Stimulated activated CD8-positive, alpha-beta memory T cell treated with anti-CD3 and anti-CD28 coated beads, Interleukin-15, amount 100 ng/mL, for 24 hours (primary cell): ENCODE measurements around the gene NEDD4.
"Not testable (repeated sequence)": the region's sequence is repeated elsewhere in the genome, so short reads cannot be mapped to it uniquely, and the experiment has no call there.

Source experiments
- DNase-seq: peaks from one replicate; pipeline ENCODE4 v3.0.0-alpha.2; 2020; ENCODE audit warnings: low read depth

Gene NEDD4

DNA sequence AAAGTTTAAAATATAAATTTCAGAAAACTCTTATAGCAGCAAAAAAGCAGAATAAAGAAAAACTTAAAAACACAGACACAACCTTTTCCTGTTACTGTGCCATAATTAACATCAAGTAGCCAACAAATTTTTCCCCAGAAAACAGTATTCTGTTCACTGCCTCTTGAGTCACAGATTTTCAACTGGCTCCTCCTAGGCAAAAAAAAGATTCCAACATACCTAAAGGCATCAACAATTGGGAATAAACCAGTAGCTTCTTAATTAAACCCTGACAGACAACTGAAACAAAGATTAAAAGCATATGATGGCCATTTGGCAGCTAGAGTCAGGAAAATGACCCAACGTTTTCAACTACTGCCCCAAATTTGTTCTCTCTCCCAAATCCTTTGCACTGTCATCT lies 10.9 kb upstream of the NEDD4 start:
- DNase-seq, result not testable (repeated sequence)

DNA sequence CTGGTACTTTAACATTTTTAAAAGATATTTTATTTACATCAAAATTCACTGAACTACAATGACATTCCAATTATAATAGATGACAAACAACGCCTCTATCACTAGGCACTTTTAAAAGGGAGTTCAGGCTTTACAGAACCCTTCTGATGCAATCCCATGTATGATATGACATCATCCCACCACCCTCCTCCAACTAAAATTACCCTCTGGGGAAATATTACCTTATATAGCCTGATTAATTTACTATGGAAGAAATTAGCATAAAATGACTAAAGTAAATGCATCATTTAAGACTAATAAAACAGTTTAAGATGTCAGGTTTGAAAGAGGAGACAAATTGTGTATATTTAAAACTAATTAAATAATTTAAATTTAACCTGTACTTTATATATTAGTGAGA lies 10.4 kb upstream of the NEDD4 start:
- DNase-seq, result not testable (repeated sequence)

DNA sequence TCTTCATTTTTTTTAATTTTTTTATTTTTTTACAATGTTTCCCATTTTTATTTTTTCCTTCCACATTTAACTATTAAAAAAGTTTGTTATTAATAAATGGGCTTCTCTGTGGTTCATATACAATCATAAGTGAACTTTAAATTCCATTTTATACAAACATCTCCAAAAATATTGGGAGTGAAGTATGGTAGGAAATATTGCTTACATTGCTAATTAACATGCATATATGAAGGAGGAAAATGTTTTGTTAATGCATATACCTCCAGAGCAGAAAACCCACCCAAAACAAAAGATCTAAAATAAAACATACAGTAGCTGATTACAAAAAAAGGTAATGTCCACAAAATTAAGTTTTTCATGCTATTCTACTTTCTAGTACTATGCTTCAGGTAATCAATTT lies 9.9 kb upstream of the NEDD4 start:
- not testable (repeated sequence) for DNase-seq

DNA sequence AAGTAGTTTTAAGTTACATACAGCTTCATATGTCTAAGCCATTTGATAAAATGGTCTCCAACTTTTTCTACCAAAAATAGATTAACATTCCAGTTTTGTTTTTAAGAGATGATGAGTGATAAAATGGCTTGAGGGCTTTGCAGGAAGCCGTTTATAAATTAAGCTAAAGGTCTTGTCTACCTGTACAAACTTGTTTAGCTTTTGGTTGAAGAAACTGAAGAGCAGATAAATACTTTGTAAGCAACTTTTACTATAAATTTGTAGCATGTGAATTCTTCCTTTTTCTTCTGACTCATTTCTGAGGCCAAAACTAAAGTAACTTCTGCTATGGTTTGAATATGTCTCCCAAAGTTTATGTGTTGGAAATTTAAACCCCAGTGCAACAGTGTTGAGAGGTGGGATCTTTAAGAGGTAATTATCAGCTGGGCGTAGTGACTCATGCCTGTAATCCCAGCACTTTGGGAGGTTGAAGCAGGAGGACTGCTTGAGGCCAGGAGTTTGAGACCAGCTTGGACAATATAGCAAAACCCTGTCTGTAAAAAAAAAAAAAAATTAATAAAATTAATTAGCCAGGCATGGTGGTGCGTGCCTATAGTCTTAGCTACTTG lies 8.2 kb upstream of the NEDD4 start:
- no peak for DNase-seq

DNA sequence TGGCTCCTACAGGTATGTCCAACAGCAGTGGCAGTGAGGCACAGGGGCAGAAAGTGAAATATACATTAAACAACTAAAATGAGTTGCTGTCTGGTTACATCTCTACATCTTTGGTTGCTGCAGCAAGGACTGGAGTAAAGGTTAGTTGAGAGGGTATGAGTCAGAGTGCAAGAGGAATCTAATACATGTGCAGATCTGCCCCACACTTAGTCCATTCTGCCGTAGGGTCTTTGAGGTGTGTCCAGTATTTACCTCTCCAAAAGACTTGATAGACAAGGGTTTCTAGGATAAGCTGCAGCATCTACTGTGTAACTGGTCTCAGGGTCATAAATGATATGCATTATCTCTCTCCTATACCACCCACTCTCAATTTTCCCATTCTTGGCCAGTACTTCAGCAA lies 6.2 kb upstream of the NEDD4 start:
- DNase-seq, result no peak

DNA sequence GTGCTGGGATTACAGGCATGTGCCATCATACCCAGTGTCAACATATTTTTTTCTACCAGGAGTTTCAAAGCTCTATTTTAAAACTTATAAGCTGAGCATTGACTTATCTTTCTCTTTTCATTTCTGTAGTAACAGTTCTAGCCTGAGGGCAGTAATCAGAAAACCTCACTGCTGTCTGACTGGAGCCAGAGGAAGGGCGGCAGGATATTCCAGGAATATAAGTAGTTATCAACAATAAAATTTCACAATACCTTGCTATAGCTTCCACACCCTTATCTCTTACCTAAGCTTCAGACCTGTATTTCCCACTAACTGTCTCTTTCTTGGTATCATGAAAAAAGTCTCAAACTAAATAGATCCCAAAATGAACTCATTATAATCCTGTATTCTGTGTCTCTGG lies 5.1 kb upstream of the NEDD4 start:
- DNase-seq, result no peak

DNA sequence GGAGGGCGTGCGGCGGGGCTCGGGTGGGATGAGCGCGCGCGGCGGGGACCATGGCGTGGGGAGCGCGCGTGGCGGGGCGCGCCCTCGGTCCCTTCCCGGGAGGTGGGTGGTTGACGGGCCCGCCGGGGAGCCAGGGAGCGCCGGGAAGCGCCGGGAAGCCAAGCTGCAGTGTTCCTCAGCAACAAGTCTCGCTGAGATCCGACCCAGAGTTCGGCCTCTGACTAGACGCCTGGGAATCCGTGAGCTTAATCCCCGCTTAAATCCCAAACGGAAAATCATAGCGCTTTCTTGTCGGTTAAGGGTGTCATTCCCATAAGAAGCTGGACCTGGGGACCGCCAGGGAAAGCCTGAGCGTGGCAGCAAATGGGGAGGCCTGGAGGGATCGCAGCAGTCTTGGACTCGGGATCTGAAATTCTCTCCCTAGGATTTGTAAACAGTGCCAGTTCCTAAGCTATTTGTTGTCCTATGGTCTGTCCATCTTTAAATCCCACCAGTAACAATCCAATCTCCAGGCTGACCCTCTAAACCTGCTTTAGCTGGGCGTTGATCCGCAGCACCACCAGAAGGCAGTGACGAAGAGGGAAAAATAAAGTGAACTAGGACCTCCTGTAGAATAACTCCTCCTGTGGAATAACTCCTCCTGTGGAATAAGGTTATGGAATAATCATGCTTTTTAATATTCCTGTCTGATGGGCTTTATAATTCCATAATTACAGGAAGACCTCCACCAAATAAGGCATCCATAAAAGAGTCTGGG lies 570 bp upstream of the NEDD4 start:
- DNase-seq, result no peak

DNA sequence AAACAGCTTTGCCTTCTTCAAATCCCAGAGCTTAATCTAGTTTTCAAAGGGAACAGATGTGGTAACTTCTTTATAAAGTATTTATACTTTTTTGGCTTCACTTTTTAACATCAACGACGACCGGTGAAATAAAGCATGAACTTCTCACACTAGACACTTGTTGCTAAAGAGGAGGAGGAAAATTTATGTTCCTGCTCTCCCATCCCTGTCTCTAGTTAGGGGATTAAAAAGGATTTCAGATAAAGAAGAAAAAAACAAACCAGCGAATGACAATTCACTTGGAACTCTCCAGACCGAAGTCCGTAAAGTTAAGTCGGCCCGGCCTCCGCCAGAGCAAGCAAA lies 672 bp downstream of the NEDD4 start:
- DNase-seq, result no peak

DNA sequence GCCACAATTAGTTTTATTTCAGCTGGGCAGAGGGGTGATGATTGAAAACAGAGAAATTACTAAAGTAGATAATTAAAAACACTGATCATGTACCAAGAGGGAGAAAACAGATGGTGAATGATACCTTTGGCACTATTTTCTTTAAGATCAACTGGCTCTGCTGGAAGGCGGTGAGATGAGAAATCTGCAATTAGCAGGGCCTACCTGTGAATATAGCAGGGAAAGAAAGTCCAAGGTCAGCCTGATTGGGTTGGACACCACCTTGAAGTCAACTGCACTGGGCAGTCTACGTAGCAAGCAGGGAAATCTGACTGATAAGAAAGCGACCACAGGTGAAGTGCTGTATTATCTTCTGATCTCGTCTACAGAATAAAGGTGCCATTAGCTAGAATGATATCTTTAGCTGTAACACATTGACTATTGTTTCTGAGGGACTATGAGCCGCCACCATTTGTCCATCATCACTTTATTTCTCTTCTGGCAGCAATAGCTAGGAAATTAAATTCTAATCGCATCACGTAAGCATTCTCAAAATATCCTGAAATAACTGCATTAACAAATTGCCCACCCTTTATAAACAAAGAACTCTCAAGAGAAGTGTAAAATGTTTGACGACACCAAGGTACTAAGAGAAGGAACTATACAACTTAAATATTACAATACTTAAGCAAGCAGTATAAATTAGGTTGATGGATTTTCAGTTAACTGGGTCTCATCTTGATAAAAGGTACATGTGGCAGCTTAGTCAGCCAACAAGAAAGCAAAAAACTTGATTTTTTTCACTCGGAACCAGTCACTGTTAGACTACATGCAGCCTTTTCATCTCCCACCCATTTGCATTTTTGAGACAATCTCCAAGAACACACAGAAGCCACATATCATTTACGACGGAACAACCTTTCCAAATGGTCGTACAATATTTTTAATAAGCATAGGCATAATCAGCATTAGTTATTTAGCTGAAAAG lies 1.3 kb downstream of the NEDD4 start:
- DNase-seq, result no peak

DNA sequence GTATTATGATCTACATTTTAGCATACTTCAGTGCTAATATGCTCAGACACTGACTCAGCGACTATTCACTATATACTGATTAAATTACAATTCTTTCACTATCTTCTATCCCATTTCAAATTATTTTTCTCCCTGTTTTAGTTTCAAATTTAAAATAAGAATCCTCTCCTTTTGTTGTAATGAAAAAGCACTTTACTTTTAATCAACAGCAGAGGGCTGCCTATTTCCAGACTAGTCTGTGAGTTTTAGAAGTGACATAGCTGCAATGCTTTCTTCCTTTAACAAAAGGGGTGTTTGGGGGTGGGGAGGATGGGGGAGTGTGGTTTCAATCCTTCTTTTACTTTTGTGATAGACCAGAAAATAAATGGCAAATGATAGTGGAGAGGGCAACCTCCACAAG lies 2.4 kb downstream of the NEDD4 start:
- DNase-seq, result no peak

DNA sequence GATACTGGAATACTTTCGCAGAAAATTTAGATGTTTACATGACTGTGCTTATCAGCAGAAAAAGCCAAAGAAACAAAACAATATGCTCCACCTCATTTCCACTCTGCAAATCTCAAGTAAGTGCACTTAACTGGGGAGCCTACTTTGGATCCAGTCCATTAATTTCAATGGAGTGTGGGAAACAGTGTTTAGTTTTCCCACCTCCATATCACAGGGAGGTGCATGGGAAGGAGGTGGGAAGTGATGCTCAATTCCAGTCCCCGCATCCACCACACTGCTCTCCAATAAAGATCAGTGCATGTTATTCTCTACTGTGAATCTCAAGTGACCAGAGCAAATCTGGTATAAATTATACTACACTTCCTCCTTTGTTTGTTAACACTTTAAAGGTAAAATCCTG lies 2.9 kb downstream of the NEDD4 start:
- DNase-seq, result no peak

DNA sequence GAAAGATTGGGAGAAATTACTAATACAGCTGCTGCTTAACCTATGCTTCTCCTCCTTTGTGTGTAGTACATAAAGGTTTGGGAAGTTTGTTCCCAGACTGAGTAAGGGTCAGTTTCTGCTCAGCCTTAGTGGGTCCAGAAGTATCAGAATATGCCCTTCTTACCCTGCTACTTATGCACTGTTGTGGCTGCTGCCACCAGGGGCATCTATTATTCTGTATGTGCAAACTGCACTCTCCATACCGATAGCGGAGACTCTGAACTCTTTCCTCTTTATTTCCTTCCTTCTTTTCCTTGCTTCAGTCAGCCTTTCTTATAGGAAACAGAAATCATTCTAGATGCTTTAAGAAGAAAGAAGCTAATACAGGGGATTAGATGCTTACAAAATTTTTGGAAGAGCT lies 4.0 kb downstream of the NEDD4 start:
- DNase-seq, result no peak

DNA sequence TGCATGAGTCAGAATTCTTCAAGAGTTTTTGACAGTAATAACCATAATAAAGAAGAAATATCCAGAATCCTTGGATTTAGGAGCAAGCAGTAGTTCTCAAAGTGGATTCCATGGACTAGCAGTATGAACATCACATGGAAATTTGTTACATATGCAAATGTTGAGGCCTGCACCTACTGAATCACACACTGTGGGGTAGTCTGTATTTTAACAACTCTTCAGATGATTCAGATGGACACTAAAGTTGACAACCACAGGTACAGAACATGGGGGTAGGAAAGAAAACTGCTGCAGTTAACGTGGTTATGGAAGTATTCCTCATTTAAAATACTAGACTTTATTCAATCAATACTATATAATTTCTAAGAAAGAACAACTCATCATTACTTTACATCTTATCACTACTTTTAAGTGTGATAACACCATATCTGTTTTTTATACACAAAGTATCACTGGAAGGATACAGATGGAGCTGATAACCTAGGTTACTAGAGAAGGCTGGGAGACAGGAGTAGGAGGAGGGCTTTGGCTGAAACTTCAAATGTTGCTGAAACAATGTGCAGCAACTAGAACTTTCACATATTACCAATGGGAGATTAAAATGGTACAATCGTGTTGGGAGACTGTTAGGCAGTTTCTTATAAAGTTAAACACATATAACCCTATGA lies 11.7 kb downstream of the NEDD4 start:
- DNase-seq, result no peak

DNA sequence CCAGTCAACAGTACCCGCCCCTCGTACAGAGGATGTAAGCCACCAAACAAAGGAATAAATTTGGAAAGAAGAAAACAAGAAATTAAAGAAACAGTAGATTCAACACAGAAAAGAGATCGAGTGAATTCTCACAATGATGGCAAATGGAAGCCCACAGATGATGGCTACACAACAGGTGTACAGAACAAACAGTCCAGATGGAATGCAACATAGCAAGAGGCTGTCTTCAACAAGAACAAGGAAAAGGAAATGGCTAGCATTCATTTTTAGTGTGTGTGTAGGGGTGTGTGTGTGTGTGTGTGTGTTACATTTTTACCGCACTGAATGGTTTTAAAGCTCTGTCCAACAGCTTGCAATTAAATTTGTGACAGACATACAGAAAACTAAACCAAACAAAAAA lies 12.9 kb downstream of the NEDD4 start:
- no peak for DNase-seq

DNA sequence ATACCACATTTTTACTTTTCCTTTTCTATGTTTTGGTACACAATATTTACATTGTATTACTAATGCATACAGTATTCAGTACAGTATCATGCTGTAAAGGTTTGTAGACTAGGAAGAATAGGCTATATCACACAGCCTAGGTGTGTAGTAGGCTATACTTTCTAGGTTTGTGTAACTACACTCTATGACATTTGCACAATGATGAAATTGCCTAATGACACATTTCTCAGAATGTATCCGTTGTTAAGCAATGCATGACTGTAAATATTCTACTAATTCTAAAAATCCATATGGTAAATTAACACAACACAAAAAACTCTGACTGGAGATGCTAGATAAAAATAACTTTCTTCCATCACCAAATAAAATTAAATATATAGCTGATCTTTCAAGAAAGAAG lies 16.2 kb downstream of the NEDD4 start:
- no peak for DNase-seq

DNA sequence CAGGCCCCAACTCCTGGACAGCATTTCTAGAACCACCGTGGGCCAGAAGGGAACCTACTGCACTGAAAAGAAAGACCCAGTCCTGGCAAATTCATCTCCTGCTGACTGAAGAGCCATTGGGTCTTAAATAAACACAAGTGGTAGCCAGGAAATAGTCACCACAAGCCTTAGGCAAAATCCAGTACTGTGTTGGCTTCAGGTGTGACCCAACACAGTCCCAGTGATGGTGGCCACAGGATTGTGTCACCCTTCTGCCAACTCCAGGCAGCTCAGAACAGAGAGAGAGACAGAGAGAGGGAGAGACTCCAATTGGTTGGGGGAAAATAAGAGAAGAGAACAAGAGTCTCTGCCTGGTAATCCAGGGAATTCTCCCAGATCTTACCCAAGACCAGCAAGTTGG lies 23.1 kb downstream of the NEDD4 start:
- DNase-seq, result no peak

DNA sequence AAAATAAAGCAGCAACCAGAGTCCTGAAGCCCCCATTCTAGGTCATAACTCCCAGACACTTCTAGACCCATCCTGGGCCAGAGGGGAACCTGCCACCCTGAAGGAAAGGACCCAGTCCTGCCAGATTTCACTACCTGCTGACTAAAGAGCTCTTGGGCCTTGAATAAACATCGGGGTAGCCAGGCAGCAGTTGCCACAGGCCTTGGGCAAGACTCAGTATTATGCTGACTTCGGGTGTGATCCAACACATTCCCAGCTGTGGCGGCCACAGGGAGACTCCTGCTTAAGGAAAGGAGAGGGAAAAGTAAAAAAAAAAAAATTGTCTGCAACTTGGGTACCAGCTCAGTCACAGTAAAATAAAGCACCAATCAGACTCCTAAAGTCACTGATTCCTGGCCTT lies 23.8 kb downstream of the NEDD4 start:
- DNase-seq, result no peak

DNA sequence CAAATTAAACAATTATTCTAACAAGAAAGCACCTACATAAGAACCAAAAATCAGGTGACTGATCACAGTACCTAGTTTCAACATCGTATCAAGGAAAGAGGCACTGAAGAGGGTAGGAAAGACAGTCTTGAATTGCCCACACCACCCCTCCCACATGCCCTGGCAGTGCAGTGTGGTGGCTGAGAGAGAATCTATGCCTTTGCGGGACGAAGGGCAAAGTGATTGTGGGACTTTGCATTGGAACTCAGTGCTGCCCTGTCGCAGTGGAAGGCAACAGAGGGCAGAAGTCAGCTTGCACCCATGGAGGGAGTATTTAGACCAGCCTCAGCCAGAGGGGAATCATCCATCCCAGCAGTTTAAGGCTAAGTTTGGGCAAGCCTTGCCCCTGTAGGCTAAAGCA lies 24.5 kb downstream of the NEDD4 start:
- no peak for DNase-seq

DNA sequence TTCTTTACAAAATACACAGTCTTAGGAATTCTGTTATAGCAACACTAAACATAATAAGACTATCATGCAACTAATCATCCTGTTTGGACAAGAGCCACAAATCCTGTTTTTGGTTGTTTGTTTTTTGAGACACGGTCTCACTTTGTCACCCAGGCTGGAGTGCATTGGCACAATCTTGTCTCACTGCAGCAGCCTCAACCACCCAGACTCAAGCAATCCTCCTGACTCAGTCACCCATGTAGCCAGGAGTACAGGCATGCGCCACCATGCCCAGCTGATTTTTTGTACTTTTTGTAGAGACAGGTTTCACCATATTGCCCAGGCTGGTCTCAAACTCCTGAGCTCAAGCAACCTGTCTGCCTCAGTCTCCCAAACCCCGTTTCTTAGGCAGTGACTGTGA lies 28.3 kb downstream of the NEDD4 start:
- DNase-seq, result no peak

DNA sequence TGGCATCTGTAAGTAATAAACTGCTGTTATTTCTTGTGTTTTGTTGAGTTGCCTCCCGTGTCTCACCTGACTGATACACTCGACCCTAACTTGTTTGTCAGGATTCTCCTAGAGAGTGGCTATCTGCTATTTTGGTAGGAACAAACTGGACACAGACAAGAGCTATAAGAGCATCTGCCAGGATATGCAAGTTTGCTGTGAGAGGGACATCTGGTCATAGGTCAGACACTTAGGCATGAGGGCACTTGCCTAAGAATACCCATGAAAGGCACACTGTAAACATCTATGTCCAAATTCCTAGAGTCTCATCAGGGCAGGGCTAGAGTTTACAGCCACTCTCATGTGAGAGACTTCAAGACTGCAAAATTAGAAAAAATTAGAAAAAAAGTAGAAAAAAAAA lies 32.5 kb downstream of the NEDD4 start:
- DNase-seq, result no peak

DNA sequence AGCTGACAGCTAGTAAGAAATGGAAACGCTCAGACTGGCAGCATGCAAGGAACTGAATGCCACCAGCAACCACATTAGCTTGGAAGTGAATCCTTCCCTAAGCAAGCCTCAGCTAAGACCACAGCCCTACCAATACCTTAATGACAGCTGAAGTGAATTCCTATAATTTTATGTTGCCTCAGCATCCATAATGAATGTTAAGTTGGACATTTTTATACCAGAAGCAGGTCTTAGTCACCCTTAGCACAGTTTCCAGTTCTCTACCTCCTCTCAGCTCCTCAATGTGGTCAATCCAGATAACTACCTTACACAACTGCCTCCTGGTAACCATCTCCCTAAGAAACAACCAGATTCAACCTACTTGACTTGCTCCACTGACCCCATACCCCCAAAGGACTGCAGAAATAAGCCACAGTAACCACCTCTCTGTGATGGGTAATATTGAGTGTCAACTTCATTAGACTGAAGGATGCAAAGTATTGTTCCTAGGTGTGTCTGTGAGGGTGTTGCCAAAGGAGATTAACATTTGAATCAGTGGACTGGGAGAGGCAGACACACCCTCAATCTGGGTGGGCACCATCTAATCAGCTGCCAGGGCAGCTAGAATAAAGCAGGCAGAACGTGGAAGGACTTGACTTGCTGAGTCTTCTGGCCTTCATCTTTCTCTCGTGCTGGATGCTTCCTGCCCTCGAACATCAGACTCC lies 33.5 kb downstream of the NEDD4 start:
- DNase-seq, result no peak

DNA sequence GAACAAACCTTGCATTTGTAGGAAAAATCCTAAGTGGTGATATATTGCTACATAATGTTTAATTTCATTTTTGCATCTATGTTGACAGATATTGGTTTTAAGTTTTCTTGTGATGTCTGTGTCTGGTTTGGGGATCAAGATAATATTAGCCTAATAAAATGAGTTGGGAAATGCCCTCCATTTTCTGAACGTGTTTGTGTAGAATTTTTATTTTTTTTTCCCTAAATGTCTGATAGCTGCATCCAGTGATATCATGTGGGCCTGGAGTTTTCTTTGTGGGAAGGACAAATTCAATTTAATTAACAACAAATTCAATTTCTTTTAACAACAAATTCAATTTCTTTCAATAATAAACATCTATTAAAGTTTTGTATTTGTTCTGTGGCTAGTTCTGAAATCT lies 35.1 kb downstream of the NEDD4 start:
- no peak for DNase-seq
